HG03442 (cell line): ENCODE data around the gene MRTO4.
"Not testable (repeated sequence)": the region's sequence is repeated elsewhere in the genome, so short reads cannot be mapped to it uniquely, and the experiment has no call there.

ENCODE experiments used
- ATAC-seq: cut with Tn5 transposase; IDR thresholded peaks from one replicate; pipeline ENCODE4 v1.9.1; 2021; ENCODE audit warnings: mild to moderate bottlenecking, moderate library complexity; ENCODE audit not compliant: unreplicated experiment

Gene MRTO4

DNA sequence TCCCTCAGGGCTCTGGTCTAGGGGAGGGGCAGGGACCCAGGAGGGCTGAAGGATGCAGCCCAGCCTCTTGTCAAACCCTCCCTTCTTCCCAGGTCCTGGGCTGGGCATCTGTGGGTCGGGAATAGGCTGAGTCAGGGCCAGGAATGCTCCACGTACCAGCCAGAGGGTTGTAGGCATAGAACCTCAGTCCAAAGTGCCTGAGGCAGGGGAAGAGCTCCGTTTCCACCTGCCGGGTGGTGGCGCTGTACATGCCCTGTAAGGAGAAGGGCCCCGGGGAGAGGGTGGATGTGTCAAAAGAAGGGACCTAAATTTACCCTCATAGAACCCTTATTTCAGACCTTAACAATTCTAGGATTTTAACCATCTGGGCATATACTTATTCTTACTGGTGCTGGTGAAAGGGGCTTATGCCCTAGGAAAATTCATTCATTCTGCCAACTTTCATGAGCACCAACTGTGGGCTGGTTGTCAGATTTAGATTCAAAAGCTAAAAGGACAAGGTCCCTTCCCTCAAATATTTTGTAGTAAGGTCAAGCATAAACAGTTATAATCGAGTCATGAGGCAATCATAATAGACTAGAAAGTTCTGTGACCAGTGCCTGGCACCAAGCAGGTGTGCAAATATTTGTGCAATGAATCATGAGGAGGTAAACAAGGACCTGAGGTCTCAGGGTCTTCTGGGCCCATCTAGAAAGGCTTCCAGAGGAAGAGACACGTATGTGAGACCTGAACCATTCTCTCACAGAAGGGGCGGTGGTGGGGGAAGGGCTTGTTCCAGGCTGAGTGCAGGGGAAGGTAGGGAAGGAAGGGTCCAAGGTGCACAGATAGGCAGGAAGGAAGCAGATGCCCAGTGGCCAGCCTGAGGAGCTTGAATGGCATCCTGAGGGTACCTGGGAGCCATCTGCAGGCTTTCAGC lies 18.1 kb downstream of the MRTO4 start:
- ATAC-seq = not testable (repeated sequence)

DNA sequence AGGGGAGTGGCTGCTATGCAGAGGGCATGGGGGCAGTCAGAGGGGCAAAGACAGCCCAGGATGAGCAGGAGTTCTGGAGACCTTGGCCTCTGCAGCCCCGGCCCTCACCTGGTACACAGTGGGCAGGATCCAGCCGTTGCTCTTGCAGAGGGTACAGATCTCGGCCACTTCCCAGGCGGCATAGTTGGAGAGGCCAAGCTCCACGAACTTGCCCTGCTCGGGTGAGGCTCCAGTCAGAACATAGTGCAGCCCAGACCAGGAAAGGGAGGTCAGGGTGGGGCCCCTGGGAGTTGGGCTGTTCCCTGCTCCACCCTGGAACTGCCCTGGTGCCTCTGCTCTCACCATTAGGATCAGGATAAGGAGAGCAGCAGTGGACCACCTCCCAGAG lies 18.7 kb downstream of the MRTO4 start:
- not testable (repeated sequence) for ATAC-seq

DNA sequence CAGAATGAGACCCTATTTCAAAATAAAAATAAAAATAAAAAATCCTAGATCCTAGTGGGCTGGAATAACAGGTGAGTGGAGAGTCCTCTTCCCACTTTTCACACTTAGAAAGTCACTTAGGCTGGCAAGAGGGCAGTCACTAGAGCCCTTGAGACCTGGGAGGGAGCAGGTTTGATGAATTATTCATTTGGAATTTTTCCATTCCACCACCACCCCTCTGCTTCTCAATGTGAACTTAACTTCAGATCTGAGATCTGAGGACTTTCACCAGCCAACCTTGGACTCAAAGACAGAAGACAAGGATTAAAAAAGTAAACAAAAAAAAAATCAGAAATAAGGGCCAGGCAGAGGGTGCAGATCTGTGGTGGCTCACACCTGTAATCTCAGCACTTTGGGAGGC lies 20.5 kb downstream of the MRTO4 start:
- no peak for ATAC-seq

DNA sequence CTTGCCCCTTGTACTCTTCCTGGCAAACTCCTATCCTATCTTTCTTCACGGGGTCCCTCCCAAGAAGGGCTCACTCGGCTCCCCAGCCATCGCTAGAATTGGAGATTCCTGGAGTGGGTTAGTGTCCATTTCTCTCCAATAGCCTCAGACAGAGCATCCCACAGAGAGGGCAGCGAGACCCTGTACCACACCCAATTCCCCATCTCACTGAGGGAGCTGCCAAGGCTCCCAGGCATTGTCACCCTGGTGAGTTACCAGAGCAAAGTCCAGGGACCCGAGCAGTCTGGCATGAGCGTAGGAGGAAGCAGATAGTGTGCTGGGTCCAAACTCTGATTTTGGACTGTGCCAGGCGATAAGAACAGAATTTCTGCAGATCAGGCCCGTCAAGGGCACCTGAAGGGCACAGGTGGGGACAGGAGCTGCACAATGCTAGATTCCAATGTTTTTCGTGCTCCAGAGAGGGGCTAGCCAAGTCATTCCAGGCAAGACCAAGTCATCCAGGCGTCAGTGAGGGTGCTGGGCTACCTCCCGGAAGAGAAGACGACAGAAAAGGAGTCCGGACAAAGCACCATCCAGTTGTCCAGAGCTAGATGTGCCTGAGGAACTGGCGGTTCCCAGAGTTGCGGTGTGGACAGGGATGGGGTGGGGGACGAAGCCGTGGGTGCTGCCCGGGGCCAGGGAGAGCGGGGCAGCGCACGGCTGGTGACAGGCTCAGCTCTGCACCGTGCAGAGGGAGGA lies 21.7 kb downstream of the MRTO4 start:
- no peak for ATAC-seq

DNA sequence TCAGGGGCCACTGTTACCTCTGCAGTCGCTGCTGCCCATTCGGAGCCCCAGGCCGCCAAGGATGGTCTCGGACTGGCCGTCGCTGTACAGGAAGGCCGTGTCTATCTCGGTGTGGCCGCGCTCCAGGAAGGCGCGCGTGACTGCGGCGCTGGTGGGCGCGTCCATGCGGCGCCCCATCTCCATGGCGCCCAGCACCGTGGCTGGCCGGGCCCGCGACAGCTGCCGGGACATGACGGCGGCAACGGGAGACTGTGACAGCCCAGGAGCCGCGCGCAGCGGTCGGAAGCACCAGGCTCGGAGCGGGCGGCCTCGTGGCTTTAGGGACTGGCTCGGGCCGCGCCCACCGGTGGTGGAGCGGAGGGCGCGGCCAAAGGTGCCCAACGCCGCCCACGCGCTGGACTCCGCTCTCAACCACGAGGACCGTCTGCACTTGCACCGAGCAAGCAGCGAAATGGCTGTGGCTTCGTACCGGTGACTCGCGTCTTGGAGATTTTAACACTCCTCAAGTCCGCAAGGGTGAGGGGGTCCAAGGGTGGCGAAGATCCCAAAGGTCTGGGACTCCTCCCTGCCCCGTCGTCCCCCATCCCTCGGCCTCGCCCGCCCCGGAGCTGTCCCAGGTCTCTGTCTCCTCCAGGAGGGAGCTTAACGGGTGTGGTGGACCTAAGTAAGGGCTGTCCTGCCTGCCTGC lies 22.4 kb downstream of the MRTO4 start:
- ATAC-seq = not testable (repeated sequence)

DNA sequence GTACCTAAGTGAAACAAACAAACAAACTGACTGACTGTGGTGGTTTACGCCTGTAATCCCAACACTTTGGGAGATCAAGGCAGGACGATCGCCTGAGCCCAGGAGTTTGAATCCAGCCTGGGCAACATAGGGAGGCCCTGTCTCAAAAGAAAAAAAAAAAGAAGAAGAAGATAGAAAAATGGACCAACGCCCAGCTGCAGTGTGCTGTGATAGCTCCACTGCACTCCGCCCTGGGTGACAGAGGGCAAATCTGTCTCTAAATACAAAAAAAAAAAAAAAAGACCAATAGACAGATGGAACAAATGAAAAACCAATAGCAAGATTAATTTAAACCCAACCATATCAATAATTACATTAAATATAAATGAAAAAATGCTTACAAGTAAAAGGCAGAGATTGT lies 23.0 kb downstream of the MRTO4 start:
- no peak for ATAC-seq

DNA sequence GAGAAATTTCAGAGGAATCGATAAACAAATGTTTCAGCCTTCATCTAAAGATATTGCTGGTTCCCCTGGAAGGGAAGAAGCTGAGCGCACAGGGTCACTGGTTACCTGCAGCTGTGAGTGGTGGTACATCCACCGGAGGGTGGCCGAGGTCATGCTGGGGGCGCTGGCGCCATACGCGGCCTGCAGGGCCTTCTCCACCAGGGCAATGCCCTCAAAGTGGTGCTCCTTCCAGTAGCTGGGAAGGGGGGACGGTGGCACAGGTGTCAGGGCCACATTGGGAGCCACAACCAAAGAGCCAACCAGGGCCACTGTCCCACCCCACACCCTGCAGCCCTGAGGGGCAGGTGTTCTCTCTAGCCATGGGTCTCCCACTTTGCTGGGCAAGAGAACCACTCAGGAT lies 32.3 kb downstream of the MRTO4 start:
- ATAC-seq = no peak

DNA sequence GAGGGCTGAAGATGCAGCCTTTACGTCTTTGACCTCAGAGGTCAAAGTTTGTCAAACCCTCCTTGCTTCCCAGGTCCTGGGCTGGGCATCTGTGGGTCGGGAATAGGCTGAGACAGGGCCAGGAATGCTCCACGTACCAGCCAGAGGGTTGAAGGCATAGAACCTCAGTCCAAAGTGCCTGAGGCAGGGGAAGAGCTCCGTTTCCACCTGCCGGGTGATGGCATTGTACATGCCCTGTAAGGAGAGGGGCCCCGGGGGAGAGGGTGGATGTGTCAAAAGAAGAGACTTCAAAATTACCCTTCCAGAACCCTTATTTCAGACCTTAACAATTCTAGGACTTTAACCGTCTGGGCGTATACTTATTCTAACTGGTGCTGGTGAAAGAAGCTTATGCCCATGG lies 33.3 kb downstream of the MRTO4 start:
- ATAC-seq = no peak

DNA sequence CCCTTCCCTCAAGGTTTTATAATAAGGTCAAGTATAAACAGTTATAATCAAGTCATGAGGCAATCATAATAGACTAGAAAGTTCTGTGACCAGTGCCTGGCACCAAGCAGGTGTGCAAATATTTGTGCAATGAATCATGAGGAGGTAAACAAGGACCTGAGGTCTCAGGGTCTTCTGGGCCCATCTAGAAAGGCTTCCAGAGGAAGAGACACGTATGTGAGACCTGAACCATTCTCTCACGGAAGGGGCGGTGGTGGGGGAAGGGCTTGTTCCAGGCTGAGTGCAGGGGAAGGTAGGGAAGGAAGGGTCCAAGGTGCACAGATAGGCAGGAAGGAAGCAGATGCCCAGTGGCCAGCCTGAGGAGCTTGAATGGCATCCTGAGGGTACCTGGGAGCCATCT lies 33.8 kb downstream of the MRTO4 start:
- not testable (repeated sequence) for ATAC-seq

DNA sequence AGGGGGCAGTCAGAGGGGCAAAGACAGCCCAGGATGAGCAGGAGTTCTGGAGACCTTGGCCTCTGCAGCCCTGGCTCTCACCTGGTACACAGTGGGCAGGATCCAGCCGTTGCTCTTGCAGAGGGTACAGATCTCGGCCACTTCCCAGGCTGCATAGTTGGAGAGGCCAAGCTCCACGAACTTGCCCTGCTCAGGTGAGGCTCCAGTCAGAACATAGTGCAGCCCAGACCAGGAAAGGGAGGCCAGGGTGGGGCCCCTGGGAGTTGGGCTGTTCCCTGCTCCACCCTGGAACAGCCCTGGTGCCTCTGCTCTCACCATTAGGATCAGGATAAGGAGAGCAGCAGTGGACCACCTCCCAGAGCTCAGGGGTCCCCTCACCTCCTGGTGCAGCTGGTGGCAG lies 34.2 kb downstream of the MRTO4 start:
- not testable (repeated sequence) for ATAC-seq

DNA sequence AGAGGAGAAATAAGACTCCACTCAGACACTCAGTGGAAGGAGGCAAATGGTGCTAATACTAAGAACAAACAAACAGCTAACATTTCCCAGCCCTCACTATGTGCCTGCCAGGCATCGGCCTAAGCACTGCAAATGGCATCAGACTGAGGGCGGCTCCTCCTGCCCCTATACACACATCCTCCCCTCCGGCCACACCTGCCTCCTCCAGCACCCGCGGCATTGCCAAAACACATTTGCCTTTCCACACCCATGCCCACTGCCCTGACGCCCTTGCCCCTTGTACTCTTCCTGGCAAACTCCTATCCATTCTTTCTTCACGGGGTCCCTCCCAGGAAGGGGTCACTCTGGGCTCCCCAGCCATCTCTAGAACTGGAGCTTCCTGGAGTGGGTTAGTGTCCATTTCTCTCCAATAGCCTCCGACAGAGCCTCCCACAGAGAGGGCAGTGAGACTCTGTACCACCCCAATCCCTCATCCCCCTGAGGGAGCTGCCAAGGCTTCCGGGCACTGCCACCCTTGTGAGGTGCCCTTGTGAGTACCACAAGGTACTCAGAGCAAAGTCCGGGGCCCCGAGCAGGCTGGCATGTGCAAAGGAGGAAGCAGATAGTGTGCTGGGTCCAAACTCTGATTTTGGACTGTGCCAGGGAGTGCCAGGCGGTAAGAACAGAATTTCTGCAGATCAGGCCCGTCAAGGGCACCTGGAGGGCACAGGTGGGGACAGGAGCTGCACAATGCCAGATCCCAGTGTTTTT lies 36.0 kb downstream of the MRTO4 start:
- no peak for ATAC-seq

DNA sequence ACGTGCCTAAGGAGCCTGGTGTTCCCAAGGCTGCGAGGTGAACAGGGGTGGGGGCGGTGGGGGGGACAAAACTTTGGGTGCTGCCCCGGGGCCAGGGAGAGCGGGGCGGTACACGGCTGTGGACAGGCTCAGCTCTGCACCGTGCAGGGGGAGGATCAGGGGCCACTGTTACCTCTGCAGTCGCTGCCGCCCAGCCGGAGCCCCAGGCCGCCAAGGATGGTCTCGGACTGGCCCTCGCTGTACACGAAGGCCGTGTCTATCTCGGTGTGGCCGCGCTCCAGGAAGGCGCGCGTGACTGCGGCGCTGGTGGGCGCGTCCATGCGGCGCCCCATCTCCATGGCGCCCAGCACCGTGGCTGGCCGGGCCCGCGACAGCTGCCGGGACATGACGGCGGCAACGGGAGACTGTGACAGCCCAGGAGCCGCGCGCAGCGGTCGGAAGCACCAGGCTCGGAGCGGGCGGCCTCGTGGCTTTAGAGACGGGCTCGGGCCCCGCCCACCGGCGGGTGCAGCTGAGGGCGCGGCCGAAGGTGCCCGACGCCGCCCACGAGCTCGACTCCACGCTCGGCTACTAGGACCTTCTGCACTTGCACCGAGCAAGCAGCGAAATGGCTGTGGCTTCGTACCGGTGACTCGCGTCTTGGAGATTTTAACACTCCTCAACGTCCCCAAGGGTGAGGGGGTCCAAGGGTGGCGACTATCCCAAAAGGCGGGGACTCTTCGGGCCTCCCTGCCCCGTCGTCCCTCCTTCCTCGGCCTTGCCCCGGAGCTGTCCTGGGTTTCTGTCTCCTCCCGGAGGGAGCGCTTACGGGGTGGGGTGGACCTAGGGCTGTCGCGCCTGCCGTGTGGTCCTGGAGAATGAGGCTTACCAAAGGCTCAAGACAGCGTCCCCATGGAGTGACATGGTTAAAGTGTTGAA lies 37.0 kb downstream of the MRTO4 start, which contains the start of gene AKR7A3:
Gene AKR7A3, minus strand, starts transcription at position 447 of the 918 bp plus-strand sequence. Its CDS starts 61 bp downstream, at position 386.
- not testable (repeated sequence) for ATAC-seq

DNA sequence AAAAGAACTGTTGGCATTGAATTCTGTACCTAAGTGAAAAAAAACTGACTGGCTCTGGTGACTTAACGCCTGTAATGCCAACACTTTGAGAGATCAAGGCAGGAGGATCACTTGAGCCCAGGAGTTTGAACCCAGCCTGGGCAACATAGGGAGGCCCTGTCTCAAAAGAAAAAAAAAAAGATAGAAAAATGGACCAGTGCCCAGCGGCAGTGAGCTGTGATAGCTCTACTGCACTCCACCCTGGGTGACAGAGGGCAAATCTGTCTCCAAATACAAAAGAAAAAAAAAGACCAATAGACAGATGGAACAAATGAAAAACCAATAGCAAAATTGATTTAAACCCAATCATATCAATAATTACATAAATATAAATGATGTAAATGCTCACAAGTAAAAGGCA lies 37.6 kb downstream of the MRTO4 start:
- no peak for ATAC-seq

DNA sequence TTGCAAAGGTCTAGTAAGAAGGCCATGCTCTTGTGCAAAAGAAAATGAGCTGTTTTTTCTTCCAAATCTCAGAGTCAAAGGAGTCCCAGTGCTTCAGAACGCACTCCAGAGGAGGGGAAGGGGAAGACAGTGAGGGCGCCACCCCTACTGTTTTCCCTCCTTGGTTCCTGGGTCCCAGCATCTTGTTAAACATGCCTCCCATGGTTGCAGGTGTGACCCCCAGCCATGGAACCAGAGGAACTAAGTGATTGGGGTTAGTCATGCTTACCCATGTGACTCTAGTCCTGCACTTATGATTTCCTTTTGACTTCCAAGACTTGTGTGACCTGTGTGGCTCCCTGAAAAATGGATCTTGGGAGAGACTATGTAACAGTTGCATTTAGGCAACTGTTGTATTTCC lies 43.0 kb downstream of the MRTO4 start:
- no peak for ATAC-seq

DNA sequence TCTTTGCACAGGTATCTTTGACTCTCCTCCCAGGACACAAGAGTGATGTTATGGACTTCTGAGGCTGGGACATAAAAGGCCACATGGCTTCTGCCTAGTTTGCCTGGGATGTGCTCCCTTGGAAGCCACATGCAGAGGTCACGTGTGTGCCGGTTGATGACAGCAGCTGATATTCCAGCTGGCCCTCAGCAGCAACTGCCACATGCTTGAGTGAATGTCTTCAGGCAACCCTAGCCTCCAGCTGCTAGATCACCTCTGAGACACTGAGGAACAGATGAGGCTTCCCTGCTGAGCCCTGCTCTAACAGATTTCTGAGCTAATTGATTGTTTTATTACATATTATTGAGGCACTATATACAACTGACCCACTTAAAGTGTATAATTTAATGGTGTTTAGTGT lies 48.6 kb downstream of the MRTO4 start:
- ATAC-seq = no peak

DNA sequence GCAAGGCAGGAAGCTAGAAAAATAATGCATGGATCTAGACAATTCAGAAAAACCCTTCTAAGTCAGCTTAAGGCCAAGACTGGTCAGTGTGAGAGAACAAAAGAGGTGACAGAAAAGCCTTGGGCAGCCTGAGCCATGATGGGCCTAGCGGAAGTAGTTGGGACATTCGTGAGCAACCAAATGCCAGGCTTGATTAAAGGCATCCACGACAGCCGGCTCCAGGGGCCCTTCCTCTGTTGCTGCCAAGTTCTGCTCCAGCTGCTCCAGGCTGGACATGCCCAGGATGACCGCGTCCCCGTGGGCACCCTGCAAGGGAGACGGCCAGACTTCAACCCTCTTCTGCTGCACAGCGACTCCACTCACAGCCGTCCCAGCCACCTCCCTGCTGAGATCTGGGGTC lies 52.5 kb downstream of the MRTO4 start:
- not testable (repeated sequence) for ATAC-seq

DNA sequence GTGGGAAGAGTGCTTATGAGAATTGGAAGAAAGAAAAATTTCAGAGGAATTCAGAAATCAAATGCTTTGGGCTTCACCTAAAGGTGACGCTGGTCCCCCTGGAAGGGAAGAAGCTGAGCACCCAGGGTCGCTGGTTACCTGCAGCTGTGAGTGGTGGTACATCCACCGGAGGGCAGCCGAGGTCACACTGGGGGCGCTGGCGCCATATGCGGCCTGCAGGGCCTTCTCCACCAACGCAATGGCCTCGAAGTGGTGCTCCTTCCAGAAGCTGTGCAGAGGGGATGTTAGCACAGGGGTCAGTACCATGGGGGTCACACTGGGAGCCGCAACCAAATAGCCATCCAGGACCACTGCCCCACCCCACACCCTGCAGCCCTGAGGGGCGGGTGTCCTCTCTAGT lies 54.3 kb downstream of the MRTO4 start:
- no peak for ATAC-seq

DNA sequence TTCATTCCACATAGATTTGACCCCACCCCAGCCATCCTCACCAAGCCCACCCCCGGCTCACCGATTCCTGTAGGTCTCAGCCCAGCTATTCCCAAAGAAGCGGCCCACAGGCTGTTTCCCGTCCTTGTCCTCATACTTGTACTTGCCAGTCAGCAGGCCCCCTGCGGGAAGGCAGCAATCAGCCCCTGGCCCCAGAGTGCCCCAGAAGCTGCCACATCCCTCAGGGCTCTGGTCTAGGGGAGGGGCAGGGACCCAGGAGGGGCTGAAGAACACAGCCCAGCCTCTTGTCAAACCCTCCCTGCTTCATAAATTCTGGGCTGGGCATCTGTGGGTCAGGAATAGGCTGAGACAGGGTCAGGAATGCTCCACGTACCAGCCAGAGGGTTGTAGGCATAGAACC lies 55.3 kb downstream of the MRTO4 start:
- no peak for ATAC-seq

DNA sequence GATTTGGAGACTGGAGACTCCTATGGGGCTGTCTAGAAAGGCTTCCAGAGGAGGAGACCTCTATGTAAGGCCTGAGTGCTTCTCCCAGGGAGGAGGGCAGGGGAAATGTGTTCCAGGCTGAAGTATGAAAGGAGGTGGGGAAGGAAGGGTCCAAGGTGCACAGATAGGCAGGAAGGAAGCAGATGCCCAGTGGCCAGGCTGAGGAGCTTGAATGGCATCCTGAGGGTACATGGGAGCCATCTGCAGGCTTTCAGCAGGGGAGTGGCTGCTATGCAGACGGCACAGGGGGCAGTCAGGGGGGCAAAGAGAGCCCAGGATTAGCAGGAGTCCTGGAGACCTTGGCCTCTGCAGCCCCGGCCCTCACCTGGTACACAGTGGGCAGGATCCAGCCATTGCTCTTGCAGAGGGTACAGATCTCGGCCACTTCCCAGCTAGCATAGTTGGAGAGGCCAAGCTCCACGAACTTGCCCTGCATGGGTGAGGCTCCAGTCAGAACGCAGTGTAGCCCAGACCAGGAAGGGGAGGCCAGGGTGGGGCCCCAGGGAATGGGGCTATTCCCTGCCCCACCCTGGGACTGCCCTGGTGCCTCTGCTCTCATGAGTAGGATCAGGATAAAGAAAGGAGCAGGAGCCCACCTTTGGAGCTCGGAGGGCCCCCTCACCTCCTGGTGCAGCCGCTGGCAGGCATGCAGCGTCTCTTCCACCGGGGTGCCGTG lies 56.3 kb downstream of the MRTO4 start:
- ATAC-seq = no peak
